Uterus (tissue), 4 donors: ENCODE measurements around the gene SLC22A23. TPM values are rescaled to one million over a fixed set of nuclear protein-coding genes. Genes with fewer than 3 reads are reported as not detected.

Source experiments
- DNase-seq, 2 donors: peaks; one replicate each; pipeline ENCODE4 v3.0.0-alpha.2; 2019 to 2020
- H3K27ac ChIP-seq, 2 donors: fragments of 200-600 bp; sonication (generic); 1 replicate in 1 of 2; 2 replicates in 1 of 2; pipeline ENCODE4 v1.5.1; 2016 to 2018
- H3K27me3 ChIP-seq, 2 donors: fragments of 200-600 bp; sonication (generic); one replicate each; pipeline ENCODE4 v1.5.1; 2018 to 2019; ENCODE audit warnings: control low read depth in 1 of 2
- H3K36me3 ChIP-seq, 2 donors: fragments of 200-600 bp; sonication (generic); one replicate each; pipeline ENCODE4 v1.5.1; 2019; ENCODE audit warnings: control low read depth in 1 of 2
- H3K4me1 ChIP-seq, 2 donors: fragments of 200-600 bp; sonication (generic); one replicate each; pipeline ENCODE4 v1.5.1; 2018 to 2019; ENCODE audit warnings: control low read depth in 1 of 2
- H3K4me3 ChIP-seq, 2 donors: fragments of 200-600 bp; sonication (generic); 1 replicate in 1 of 2; 2 replicates in 1 of 2; pipeline ENCODE4 v1.5.1; 2018 to 2019; ENCODE audit warnings: mild to moderate bottlenecking in 1 of 2
- H3K9me3 ChIP-seq, 2 donors: fragments of 200-600 bp; sonication (generic); one replicate each; pipeline ENCODE4 v1.5.1; 2019; ENCODE audit warnings: control low read depth in 1 of 2
- POLR2A ChIP-seq, 2 donors: fragments of 450-650 bp; IDR thresholded peaks; one replicate each; pipeline ENCODE4 v1.6.1; 2016; ENCODE audit warnings: antibody characterized with exemption in 2 of 2, mild to moderate bottlenecking in 1 of 2, moderate library complexity in 1 of 2
- intact Hi-C: fragments of 100-400 bp; cut with DNase I; formaldehyde crosslinking; loops from one replicate; pipeline ENCODE4 v1.15.1; 2023; ENCODE audit warnings: low total_unique reads
- total RNA-seq, 4 donors: library from RNA; depleted of rRNA in 3 of 4; stranded (reverse); fragments of >200 nt in 3 of 4; gene quantifications; one replicate each; pipeline versions ENCODE4 v1.1.0 to v1.2.4, GENCODE V29; 2014 to 2023
- TF ChIP-seq, protein P1 (sequence below), 4 experiments: fragments of 200-600 bp in 2 of 4; fragments of 450-650 bp in 2 of 4; sonication (generic) in 2 of 4; IDR thresholded peaks; one replicate each; pipeline ENCODE4 v1.5.1; 2016 to 2019; ENCODE audit warnings: antibody characterized with exemption in 4 of 4, mild to moderate bottlenecking in 2 of 4, moderate library complexity in 1 of 4
- donor health status: DM: yes; HTN: yes; CAD: no.

Gene SLC22A23
- total RNA-seq, 4 donors from 2014 or later: 5.4 to 27.6 (median 9.7) TPM

DNA sequence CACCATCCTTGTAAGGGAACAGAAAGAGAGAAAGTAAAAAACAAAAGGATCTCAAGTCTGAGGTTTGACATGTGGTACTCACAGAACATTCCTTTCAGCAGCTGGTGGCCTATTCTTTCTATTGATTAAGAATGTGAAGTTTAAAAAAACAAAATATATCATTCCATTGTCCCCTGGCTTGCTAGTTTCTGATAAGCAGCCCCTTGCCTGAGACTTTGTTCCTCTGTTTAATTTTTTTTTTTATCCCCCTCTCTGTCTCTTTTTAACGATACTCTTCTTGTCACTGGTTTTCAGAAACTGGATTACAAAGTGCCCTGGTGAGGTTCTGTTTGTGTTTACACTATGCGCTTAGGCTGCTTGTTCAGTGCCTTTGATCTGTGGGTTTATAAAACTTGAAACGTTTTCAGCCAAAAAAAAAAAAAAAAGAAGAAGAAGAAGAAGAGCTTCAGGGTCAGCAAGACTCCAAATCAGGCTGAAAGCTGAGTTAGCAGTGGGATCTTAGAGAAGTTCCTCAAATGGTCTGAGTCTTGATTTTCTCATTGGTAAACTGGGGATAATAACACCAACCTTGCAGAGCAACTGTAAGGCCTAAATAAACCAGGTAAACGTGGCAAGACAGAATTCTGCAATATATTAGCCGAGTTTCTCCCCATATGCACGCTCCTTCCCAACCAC, 45.1 kb upstream of the SLC22A23 start:
- no peak for DNase-seq

DNA sequence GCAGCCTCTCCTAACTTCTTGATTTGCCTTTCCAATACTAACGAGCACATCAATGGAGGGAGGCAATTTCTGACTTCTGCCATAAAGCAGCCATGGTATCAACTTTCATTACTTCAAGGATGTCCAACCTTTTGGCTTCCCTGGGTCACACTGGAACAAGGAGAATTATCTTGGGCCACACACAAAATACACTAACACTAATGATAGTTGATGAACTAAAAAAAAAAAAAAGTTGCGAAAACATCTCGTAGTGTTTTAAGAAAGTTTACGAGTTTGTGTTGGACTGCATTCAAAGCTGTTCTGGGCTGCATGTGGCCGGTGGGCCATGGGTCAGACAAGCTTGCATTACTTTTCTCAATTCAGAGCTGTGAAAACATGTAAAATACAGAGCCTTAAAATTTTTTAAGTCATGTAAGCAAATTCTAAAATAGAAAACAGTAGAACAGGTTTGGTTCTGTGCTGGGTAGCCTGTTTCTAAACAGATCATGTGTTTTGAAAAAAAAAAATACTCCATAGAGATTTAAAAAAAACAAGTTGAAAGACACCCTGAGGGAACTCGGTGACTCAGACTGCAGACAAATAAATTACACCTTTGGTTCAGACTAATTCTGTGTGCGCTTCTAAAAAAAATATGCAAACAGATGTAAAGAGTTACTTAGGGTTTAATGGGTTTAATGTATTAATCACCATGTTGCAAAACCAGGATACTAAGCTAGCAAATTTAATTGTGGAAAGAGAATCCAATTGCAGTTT, 43.6 kb upstream of the SLC22A23 start:
- intact Hi-C loops: no loop called here
- H3K4me3 ChIP-seq: no peak overlapping the region
- TF ChIP-seq, protein P1, sequence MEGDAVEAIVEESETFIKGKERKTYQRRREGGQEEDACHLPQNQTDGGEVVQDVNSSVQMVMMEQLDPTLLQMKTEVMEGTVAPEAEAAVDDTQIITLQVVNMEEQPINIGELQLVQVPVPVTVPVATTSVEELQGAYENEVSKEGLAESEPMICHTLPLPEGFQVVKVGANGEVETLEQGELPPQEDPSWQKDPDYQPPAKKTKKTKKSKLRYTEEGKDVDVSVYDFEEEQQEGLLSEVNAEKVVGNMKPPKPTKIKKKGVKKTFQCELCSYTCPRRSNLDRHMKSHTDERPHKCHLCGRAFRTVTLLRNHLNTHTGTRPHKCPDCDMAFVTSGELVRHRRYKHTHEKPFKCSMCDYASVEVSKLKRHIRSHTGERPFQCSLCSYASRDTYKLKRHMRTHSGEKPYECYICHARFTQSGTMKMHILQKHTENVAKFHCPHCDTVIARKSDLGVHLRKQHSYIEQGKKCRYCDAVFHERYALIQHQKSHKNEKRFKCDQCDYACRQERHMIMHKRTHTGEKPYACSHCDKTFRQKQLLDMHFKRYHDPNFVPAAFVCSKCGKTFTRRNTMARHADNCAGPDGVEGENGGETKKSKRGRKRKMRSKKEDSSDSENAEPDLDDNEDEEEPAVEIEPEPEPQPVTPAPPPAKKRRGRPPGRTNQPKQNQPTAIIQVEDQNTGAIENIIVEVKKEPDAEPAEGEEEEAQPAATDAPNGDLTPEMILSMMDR (IDR thresholded peaks at IDR 0.05): no peak
- TF ChIP-seq POLR2A (IDR thresholded peaks at IDR 0.05): no peak
- no peaks in the 10 kb centered on the region for H3K9me3 ChIP-seq
- no peaks in the 10 kb centered on the region for H3K27me3 ChIP-seq
- no peak for DNase-seq
- H3K4me1 ChIP-seq: no peaks in the 10 kb centered on the region
- H3K36me3 ChIP-seq: no peaks in the 10 kb centered on the region
- H3K27ac ChIP-seq: peak overlapping the region; percentile 40 to 51

More for the DNA sequence above, 45.1 kb upstream of the SLC22A23 start:
- Histone ChIP-seq H3K27me3 (no peaks in the 10 kb centered on the region), H3K4me1 (no peaks in the 10 kb centered on the region), H3K36me3 (no peaks in the 10 kb centered on the region), H3K27ac (no peak overlapping the region), H3K4me3 (no peak overlapping the region), H3K9me3 (no peaks in the 10 kb centered on the region)
- intact Hi-C loops: no loop called here
- no peak for TF ChIP-seq POLR2A (IDR thresholded peaks at IDR 0.05)
- TF ChIP-seq, protein P1 (IDR thresholded peaks at IDR 0.05): no peak

DNA sequence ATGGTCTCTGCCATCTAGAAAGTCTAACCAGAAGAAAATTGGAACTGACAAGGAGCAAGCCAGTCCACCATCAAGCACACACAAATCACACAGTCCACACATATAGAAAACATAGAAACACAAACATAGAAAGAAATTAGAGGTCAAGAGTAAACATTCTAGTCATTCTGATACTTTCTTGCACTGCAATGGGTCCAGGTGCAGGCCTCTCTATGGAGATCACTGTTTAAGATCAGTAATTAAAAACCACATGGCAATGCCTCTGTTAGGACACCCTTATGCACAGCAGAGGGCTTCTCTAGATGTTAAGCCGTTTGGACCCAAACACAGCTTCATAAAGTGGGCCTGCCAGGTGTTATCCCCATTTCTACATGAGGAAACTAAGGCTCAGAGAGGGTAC, 42.8 kb upstream of the SLC22A23 start:
- no peaks in the 10 kb centered on the region for H3K27me3 ChIP-seq
- no peak for TF ChIP-seq POLR2A (IDR thresholded peaks at IDR 0.05)
- TF ChIP-seq, protein P1 (IDR thresholded peaks at IDR 0.05): no peak
- intact Hi-C loops: no loop called here
- H3K9me3 ChIP-seq: no peaks in the 10 kb centered on the region
- no peaks in the 10 kb centered on the region for H3K4me1 ChIP-seq
- H3K36me3 ChIP-seq: no peaks in the 10 kb centered on the region
- no peak overlapping the region for H3K27ac ChIP-seq
- H3K4me3 ChIP-seq: no peak overlapping the region
- DNase-seq: no peak

DNA sequence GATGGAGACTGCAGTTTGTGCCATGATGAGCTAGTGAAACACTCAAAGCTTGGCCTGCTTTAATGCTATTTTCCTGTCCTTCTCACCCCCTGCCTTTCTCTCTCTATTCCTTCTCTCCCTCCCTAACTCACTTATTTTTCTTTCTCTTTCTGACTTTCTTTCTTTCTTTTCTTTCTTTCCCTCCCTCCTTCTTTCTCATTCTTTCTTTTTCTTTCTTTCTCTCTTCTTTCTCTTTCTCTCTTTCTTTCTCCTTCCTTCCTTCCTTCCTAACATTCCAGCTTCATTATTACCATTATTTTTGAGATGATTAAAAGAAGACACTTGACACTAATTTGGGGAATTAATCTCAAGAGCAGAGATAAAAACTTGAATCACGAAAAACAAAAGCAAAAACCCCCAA, 39.5 kb upstream of the SLC22A23 start:
- no peak for TF ChIP-seq POLR2A (IDR thresholded peaks at IDR 0.05)
- TF ChIP-seq, protein P1 (IDR thresholded peaks at IDR 0.05): no peak
- no peaks in the 10 kb centered on the region for H3K9me3 ChIP-seq
- H3K36me3 ChIP-seq: no peaks in the 10 kb centered on the region
- H3K27me3 ChIP-seq: no peaks in the 10 kb centered on the region
- no peaks in the 10 kb centered on the region for H3K4me1 ChIP-seq
- H3K27ac ChIP-seq: no peak overlapping the region
- no peak overlapping the region for H3K4me3 ChIP-seq
- DNase-seq: no peak
- intact Hi-C loops: no loop called here

DNA sequence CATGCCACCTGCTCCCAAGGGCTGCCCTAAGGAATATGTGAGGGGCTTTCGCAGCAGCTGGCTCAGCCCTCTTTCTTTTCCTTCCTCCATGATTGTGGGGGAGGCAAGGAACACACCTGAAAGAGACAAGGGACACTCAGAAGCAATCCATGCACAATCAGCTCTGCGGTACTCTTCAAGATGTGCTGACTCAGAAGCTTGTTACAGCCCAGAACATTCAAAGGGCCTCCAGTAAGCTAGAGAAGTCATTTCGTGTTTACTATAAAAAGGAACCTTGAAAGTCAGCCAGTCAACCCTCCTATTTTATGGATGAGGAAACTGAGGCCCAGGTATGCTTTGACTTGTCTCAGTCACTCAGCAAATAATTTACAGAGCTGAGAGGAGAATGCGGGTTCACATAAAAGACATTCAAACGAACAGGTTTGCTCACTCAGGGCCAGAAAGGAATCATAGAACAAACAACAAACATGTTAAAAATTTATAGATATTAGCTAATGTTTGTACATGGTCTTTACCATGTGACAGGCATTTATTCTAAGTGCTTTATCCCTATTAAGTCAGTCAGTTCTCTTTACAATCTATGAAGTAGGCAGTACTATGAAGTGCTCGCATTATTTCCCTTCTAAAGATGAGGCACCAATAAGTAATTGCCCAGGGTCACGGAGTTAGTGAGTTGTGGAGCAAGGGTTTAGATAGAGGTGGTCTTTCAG, 37.7 kb upstream of the SLC22A23 start:
- no peak for TF ChIP-seq POLR2A (IDR thresholded peaks at IDR 0.05)
- TF ChIP-seq, protein P1 (IDR thresholded peaks at IDR 0.05): no peak
- H3K27ac ChIP-seq: no peak overlapping the region
- no peaks in the 10 kb centered on the region for H3K4me1 ChIP-seq
- H3K36me3 ChIP-seq: no peaks in the 10 kb centered on the region
- H3K4me3 ChIP-seq: no peak overlapping the region
- no peaks in the 10 kb centered on the region for H3K27me3 ChIP-seq
- intact Hi-C loops: no loop called here
- no peaks in the 10 kb centered on the region for H3K9me3 ChIP-seq
- DNase-seq: no peak
